Activated T-cell treated with anti-CD3 and anti-CD28 coated beads, Interleukin-2, amount 50 U/mL, for 72 hours (primary cell): ENCODE data around the gene KIAA1958. TPM values are rescaled to one million over a fixed set of nuclear protein-coding genes. Genes with fewer than 3 reads are reported as not detected.

Source experiments
- ATAC-seq, 2 donors: fragments of 150-1000 bp; cut with Tn5 transposase; replicated peaks in 1 of 2; 2 replicates each; pipeline ENCODE4 v1.10.0; 2021; ENCODE audit warnings: moderate library complexity in 2 of 2, mild to moderate bottlenecking in 1 of 2
- DNase-seq, 2 donors: peaks; one replicate each; pipeline ENCODE4 v3.0.0; 2021 to 2022; ENCODE audit warnings: mixed read lengths in 1 of 2
- H3K27ac Mint-ChIP-seq: one replicate; pipeline ENCODE4 v1.8.0; 2022; ENCODE audit warnings: mild to moderate bottlenecking, moderate library complexity, mixed read lengths
- H3K27me3 Mint-ChIP-seq: one replicate; pipeline ENCODE4 v1.8.0; 2022; ENCODE audit warnings: low read depth, mixed read lengths
- H3K36me3 Mint-ChIP-seq, 2 donors: one replicate each; pipeline ENCODE4 v1.8.0; 2022; ENCODE audit warnings: mixed read lengths in 2 of 2, mild to moderate bottlenecking in 1 of 2; ENCODE audit not compliant: insufficient read depth in 2 of 2
- H3K4me1 Mint-ChIP-seq: one replicate; pipeline ENCODE4 v1.8.0; 2022; ENCODE audit warnings: low read depth, mixed read lengths
- H3K4me3 Mint-ChIP-seq, 2 donors: one replicate each; pipeline ENCODE4 v1.8.0; 2022; ENCODE audit warnings: mild to moderate bottlenecking in 2 of 2, mixed read lengths in 2 of 2, moderate library complexity in 2 of 2
- H3K9me3 Mint-ChIP-seq, 2 donors: one replicate each; pipeline ENCODE4 v1.8.0; 2022; ENCODE audit warnings: mixed read lengths in 2 of 2
- total RNA-seq, 2 donors: library from RNA; stranded (reverse); gene quantifications; one replicate each; pipeline ENCODE4 v1.2.3, GENCODE V29; 2022

KIAA1958 gene
- total RNA-seq, 2 donors from 2014 or later: 11.2 to 12.9 TPM

DNA sequence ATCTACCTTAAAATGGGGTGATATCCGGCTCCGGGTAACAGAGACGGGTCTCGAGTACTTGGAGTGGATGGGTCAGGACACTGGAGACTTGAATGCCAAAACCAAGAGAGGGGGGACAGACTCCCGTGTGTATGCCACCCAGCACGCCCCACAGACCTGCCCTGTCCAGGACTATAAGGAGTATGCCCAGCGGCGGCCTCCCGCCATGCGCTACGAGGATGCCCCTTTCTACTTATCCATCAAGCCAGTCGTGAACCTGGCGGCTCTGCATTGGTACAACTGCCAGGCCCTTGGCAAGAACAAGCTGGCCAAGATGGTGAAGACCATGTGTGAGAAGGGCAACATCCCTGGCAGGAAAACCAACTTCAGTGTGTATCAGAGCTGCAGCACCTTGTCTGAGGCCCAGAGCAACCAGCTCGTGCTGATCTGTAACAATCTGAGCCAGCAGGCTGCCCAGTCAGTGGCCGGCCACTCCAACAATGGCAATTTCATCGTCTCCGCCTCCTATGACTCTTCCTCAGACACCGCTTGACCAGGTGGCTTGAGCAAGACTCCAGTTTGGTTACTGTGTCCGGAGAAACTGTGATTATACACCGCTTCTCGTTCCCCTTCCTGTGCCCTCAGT is 131.9 kb downstream of the KIAA1958 start:
- ATAC-seq (no peak), DNase-seq (no peak)
- Mint-ChIP-seq H3K27ac (no peak overlapping the region), H3K27me3 (no peaks in the 10 kb centered on the region), H3K36me3 (no peaks in the 10 kb centered on the region), H3K9me3 (no peaks in the 10 kb centered on the region), H3K4me3 (no peak overlapping the region), H3K4me1 (no peaks in the 10 kb centered on the region)

DNA sequence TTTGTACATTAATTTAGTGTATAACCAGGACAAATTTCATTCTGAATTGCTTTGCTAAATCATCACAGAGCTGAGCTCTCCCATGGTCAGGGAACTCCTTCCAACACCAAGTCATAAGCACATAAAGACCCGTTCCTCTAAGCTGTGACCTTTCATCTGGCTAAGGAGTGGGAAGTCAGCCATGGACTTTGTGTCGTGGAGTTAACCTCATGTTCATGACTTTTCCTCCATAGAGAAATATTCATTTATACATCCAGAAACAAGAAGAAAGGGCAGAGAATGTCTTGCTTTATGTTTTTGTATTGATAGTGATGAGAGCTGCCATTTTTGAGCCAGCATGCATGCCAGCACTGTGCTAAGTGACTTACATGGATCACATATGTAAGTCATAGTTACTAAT is 133.8 kb downstream of the KIAA1958 start:
- Mint-ChIP-seq H3K36me3 (no peaks in the 10 kb centered on the region), H3K9me3 (no peaks in the 10 kb centered on the region), H3K4me3 (no peak overlapping the region), H3K4me1 (no peaks in the 10 kb centered on the region), H3K27ac (no peak overlapping the region), H3K27me3 (no peaks in the 10 kb centered on the region)
- ATAC-seq (no peak), DNase-seq (no peak)

DNA sequence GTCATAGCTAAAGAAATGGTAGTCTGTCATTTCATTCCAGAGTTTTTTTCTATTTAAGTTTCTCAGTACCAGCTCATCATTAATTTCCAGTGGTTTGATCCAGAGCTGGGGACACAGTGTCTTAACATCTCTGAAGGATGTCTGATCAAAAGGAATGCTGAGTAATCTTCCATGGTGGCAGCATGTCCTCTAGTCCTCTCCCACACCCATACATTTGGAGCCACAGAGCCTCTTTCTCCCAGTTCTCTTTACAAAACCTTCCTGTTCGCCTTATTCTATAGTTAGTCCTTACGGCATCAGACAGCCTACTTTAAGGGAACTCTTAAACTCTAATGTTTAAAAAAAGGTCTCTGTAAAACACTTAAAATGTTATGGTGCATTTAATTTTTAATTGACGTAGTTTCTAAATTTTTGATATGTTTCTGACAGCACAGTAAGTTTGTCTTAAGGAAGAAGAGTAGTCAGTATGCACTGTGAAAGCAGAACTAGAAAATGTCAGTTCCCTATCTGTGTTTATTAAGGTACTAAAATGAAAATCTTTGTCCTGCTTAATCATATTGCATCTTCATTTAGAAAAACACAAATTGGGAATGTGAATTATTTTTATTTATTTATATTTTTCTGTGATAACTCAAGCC is 134.5 kb downstream of the KIAA1958 start:
- Mint-ChIP-seq H3K9me3 (no peaks in the 10 kb centered on the region), H3K4me3 (no peak overlapping the region), H3K4me1 (no peaks in the 10 kb centered on the region), H3K27me3 (no peaks in the 10 kb centered on the region), H3K27ac (no peak overlapping the region), H3K36me3 (no peaks in the 10 kb centered on the region)
- DNase-seq: no peak
- no peak for ATAC-seq

DNA sequence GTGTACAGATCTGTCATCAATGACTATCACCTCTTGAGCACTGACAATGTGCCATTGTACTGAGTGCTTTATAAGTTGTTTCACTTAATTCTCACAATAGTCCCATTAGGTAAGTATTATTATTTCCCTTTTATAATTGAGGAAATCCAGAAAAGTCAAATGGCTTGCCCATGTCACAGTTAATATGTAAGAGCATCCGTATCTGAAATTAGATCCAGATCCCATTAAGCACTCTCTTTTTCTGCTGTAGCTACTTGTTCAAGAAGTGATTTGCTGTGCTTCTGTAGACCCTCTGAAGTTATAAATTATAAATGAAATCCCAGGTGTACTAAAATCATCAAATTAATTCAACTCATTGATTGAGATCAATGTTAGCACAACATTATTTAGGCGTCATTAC is 136.6 kb downstream of the KIAA1958 start:
- Mint-ChIP-seq H3K27me3 (no peaks in the 10 kb centered on the region), H3K9me3 (no peaks in the 10 kb centered on the region), H3K27ac (no peak overlapping the region), H3K4me1 (no peaks in the 10 kb centered on the region), H3K4me3 (no peak overlapping the region), H3K36me3 (no peaks in the 10 kb centered on the region)
- DNase-seq: no peak
- no peak for ATAC-seq

DNA sequence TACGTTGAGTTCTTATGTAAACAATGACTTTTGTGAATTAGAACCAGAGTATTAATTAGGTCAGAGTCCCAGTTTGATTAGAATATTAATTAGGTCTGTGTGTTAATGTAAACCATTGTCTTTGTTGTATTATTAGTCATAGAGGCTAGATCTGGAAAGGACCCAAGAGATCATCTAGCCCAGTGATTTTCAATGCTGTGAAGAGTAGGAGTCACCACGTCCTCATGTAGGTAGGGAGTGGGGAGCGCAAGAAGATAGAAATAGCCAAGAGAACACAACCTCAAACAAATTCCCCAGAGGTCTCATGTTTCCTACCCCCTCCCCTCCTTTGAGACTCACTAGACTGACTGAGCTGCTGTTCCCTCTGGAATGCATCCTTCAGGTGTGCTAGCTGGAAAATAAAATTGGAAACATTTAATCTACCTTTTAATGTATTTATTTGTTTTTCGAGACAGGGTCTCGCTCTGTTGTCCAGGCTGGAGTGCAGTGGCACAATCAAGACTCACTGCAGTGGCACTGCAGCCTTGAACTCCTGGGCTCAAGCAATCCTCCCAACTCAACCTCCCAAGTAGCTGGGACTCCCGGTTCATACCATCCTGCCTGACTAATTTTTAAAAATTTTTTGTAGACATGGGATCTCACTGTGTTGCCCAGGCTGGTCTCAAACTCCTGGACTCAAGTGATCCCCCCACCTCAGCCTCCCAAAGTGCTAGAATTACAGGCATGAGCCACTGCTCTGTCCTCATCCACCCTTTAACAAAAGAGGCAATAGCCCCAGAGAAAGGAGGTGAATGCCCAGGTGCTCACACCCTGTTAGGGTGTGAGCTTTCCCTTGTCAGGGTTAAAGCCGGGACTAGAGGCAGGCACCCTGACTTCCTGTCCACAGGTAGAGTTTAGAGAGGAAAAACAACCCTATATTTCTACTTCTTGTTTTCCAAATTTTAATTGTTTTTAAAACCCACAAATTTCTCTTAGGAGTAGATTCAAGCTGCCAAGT is 138.4 kb downstream of the KIAA1958 start:
- Mint-ChIP-seq H3K4me3 (no peak overlapping the region), H3K27ac (no peak overlapping the region), H3K9me3 (no peaks in the 10 kb centered on the region), H3K27me3 (no peaks in the 10 kb centered on the region), H3K36me3 (no peaks in the 10 kb centered on the region), H3K4me1 (no peaks in the 10 kb centered on the region)
- ATAC-seq (no peak), DNase-seq (no peak)

DNA sequence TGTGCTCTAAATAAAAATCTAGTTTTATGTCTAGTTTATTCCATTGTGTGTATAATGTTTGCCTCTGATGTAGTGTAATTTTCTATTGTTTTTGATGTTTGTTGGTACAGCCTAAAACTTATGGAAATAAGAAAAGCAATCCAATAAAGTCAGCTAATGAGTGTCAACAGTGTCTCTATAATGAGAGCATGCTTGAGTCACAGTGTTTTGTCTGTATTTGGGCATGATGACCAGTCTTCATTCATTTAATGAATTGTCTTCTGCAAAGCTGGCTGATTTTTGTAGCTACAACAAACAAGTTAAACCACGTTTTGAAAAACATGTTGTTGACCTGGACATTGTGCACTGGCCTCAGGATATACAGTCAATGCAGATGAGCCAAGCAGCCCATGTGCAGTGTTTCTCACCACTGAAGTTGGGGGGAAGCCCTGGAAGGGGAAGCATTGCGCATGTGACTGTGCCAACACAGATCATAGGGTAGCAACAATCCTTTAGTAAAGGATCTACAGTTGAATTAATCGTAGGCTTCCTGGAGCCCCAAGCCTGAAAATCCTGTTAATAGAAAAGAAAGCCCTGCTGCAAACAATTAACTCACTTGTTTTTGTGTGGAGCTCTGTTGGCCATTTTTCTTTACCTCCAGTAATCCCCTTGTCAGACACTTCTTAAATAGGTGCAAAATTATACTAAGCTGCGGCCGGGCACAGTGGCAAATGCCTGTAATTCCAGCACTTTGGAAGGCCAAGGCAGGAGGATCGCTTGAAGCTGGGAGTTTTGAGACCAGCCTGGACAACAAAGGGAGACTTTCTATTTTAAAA is 143.3 kb downstream of the KIAA1958 start:
- no peaks in the 10 kb centered on the region for H3K4me1 Mint-ChIP-seq
- no peaks in the 10 kb centered on the region for H3K27me3 Mint-ChIP-seq
- H3K9me3 Mint-ChIP-seq: no peaks in the 10 kb centered on the region
- DNase-seq: no peak
- no peak overlapping the region for H3K4me3 Mint-ChIP-seq
- no peak for ATAC-seq
- H3K27ac Mint-ChIP-seq: no peak overlapping the region
- no peaks in the 10 kb centered on the region for H3K36me3 Mint-ChIP-seq

DNA sequence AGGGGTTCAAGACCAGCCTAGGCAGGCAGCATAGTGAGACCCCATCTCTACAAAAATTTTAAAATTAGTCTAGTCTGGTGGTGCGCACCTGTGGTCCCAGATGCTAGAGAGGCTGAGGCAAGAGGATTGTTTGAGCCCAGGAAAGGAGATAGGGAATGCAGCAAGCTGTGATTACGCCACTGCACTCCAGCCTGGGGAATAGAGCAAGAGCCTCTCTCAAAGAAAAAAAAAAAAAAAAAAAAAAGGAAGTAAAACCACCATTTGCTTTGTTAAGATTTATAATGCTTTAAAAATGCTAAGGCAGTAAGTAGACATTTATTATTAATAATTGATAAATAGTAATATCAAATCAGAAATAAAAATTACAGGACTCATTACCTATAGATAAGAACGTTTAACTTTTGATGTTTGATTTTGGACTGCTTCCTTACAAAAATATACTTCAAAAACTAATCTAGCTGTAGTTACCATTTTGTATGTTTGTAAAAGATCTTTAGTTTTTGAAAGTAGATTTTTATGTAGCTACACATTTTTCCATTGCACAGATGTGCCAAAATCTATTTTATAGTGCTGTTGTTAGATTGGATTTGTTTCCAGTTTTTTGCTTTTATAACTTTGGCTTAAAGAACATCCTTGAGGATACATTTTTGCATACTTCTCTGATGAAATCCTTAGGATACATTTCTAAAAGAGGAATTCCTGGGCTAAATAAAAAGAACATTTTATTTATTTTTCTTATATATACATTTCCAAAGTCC is 144.9 kb downstream of the KIAA1958 start:
- ATAC-seq: no peak
- no peak for DNase-seq
- H3K4me3 Mint-ChIP-seq: no peak overlapping the region
- H3K36me3 Mint-ChIP-seq: no peaks in the 10 kb centered on the region
- no peaks in the 10 kb centered on the region for H3K9me3 Mint-ChIP-seq
- H3K27ac Mint-ChIP-seq: no peak overlapping the region
- no peaks in the 10 kb centered on the region for H3K4me1 Mint-ChIP-seq
- no peaks in the 10 kb centered on the region for H3K27me3 Mint-ChIP-seq

DNA sequence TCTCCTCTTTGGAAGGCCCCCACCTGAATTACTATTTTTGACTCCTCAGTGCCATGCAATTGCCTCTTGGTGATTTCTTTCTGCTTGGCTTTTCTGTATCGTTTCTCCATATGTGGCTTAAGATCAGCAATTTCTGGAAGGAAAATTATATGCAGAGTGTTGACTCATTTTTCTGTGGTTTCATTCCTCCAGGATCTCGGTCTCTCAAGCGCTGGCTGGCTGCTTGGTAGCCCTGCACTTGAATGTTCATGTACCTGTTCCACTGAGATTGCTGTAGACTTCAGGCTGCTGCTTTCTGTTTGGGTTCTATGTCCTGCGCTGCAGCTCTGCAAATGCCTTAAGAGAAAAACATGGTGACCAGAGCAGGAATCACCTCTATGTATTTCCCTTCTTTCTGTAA is 153.7 kb downstream of the KIAA1958 start:
- no peaks in the 10 kb centered on the region for H3K4me1 Mint-ChIP-seq
- H3K36me3 Mint-ChIP-seq: peaks cover 11 to 22% of the 10 kb centered on the region in 2 donors
- H3K4me3 Mint-ChIP-seq: no peak overlapping the region
- DNase-seq (no peak), ATAC-seq (no peak)
- no peak overlapping the region for H3K27ac Mint-ChIP-seq
- no peaks in the 10 kb centered on the region for H3K27me3 Mint-ChIP-seq
- H3K9me3 Mint-ChIP-seq: peaks cover 5 to 8% of the 10 kb centered on the region in 2 donors

DNA sequence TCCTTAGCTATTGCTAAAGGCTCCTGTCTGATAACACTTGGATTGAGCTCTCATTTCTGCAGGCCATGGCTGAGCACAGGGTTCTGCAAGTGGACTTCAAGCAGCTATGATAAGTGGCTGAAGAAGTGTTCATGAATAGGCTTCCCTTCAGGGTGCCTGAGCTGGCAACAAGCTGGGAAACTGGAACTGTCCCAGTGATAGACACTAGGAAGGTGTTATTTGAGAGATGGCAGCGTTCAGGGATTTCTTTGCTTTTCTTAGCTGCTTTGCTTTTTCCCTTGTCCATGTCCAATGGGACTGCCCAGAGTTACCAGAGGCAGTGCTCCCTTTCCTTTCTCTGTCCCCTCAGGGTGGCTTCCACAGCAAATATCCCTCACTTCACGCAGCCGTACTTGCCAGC is 155.5 kb downstream of the KIAA1958 start:
- no peaks in the 10 kb centered on the region for H3K27me3 Mint-ChIP-seq
- H3K9me3 Mint-ChIP-seq: peaks cover 6 to 12% of the 10 kb centered on the region in 2 donors
- H3K4me3 Mint-ChIP-seq: no peak overlapping the region
- ATAC-seq (no peak), DNase-seq (no peak)
- H3K27ac Mint-ChIP-seq: no peak overlapping the region
- peaks cover 12 to 27% of the 10 kb centered on the region in 2 donors for H3K36me3 Mint-ChIP-seq
- no peaks in the 10 kb centered on the region for H3K4me1 Mint-ChIP-seq

DNA sequence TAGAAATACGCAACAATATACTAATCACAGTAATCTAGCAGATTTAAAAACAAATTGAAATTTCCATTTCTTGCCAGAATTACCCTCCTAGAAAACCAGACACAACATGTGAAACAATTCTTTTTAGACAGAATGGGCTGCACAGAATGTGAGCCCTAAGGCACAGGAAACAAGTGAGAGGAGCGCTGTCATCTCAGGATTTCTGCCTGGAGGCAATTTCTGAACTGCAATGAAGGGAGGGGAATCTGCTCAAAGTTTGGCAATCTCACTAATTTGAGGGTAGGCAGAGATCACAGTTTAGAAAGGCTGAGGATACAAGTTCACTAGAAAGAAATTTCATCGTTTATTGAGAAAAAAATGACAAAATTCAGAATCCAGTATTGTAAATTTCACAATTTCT is 161.0 kb downstream of the KIAA1958 start:
- Mint-ChIP-seq H3K4me1 (no peaks in the 10 kb centered on the region), H3K27ac (no peak overlapping the region), H3K27me3 (no peaks in the 10 kb centered on the region), H3K4me3 (no peak overlapping the region), H3K36me3 (peaks cover 12 to 20% of the 10 kb centered on the region in 2 donors), H3K9me3 (peaks cover 9 to 11% of the 10 kb centered on the region in 2 donors)
- DNase-seq (no peak), ATAC-seq (no peak)

DNA sequence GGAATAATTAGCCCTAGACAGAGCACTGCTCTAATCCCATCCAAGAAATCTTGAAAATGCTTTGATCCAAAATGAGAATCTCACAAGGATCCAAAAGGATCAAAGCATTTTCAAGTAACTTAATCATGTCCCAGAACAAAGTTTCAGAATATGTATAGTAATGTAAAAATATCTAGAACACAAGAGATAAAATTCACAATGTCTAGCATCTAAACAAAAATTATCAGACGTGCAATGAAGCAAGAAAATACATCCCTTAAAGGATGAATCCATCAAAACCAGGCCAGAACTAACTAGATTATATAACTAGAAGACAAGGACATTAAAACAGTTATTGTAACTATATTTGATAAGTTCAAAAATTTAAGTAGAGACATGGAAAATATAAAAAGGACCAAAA is 162.0 kb downstream of the KIAA1958 start:
- Mint-ChIP-seq H3K27ac (no peak overlapping the region), H3K27me3 (no peaks in the 10 kb centered on the region), H3K9me3 (peaks cover 9% of the 10 kb centered on the region in 2 donors), H3K4me3 (no peak overlapping the region), H3K36me3 (peaks cover 12 to 16% of the 10 kb centered on the region in 2 donors), H3K4me1 (no peaks in the 10 kb centered on the region)
- no peak for ATAC-seq
- DNase-seq: no peak

DNA sequence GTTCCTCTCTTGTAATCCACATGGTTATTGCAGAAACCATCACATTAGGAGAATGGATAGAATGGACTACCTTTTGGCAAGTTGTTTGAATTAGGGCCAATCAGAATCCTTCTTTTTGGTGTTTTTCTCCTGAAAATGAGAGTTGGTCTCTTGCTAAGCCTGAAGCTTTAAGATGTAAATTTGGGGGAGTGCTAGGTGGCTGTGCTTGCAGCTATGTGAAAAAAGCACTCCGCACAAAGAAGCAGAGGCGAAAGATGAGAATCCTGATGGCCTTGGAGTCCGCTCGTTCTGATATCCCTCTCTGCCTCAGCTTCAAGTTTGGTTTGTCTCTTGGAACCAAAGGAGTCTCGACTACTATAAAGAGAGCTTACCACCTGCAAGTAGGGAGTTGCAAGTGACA is 167.7 kb downstream of the KIAA1958 start:
- Mint-ChIP-seq H3K27ac (no peak overlapping the region), H3K27me3 (no peaks in the 10 kb centered on the region), H3K4me1 (no peaks in the 10 kb centered on the region)

More for the DNA sequence above, 167.7 kb downstream of the KIAA1958 start:
- DNase-seq (no peak), ATAC-seq (no peak)
- peaks cover 2 to 3% of the 10 kb centered on the region in 2 donors for H3K36me3 Mint-ChIP-seq
- no peak overlapping the region for H3K4me3 Mint-ChIP-seq
- H3K9me3 Mint-ChIP-seq: peaks cover 2 to 7% of the 10 kb centered on the region in 2 donors
